HL-60 (cell line): ENCODE measurements around the gene ARID5B.

Source experiments
- CTCF ChIP-seq: IDR thresholded peaks from one replicate; pipeline ENCODE4 v1.5.1; 2011; ENCODE audit warnings: low read length, control low read depth, inconsistent platforms; ENCODE audit not compliant: insufficient read depth
- GABPA ChIP-seq: IDR thresholded peaks from 2 replicates; pipeline ENCODE4 v1.6.1; 2012; ENCODE audit warnings: low read depth
- POLR2AphosphoS5 ChIP-seq: IDR thresholded peaks from 2 replicates; pipeline ENCODE4 v1.6.1; 2012; ENCODE audit warnings: low read depth

- TF ChIP-seq CTCF (no peak), GABPA (no peak), POLR2AphosphoS5 (no peak)
These were observed 63.6 kb downstream of the ARID5B start for GRCh38 chr10:61964949-61965702.
